Spinal cord (tissue), 10 donors: ENCODE results near the gene ALPL. TPM values are rescaled to one million over a fixed set of nuclear protein-coding genes. Genes with fewer than 3 reads are reported as not detected.
A peak's percentile ranks its signal among the peaks of the same experiment; 100 is the strongest.

Experiments used
- DNase-seq, 6 donors: peaks; one replicate each; pipeline versions ENCODE4 v3.0.0 to v3.0.0-alpha.2; 2013 to 2015; ENCODE audit warnings: low spot score in 6 of 6, low read depth in 4 of 6
- H3K27ac ChIP-seq: one replicate; pipeline ENCODE4 v1.5.1; 2013; ENCODE audit warnings: low read depth, low read length, control low read depth
- H3K27me3 ChIP-seq: one replicate; pipeline ENCODE4 v1.6.1; 2013; ENCODE audit warnings: low read length; ENCODE audit not compliant: control insufficient read depth, insufficient read depth
- H3K36me3 ChIP-seq: one replicate; pipeline ENCODE4 v1.6.1; 2013; ENCODE audit warnings: low read length; ENCODE audit not compliant: control insufficient read depth, insufficient read depth
- H3K4me1 ChIP-seq: one replicate; pipeline ENCODE4 v1.6.1; 2013; ENCODE audit warnings: low read length; ENCODE audit not compliant: control insufficient read depth, insufficient read depth
- H3K4me3 ChIP-seq: one replicate; pipeline ENCODE4 v1.5.1; 2013; ENCODE audit warnings: low read depth, low read length, control low read depth
- H3K9me3 ChIP-seq: one replicate; pipeline ENCODE4 v1.6.1; 2013; ENCODE audit warnings: low read length; ENCODE audit not compliant: control insufficient read depth, insufficient read depth
- WGBS: methylation state at CpG from one replicate; pipeline ENCODE4 v1.1.5; 2013; ENCODE audit warnings: missing lambda C conversion rate; ENCODE audit not compliant: insufficient coverage; 5-methylcytosine and 5-hydroxymethylcytosine counted together
- polyA plus RNA-seq, 2 donors: library from polyadenylated mRNA; unstranded; fragments of 120-200 nt; gene quantifications; one replicate each; pipeline ENCODE4 v1.2.1, GENCODE V29; 2013; ENCODE audit not compliant: insufficient read length in 2 of 2
- total RNA-seq, 2 donors: library from RNA; depleted of rRNA in 1 of 2; stranded (reverse); fragments of 120-200 nt in 1 of 2; fragments of >200 nt in 1 of 2; gene quantifications; one replicate each; pipeline versions ENCODE4 v1.2.3 to v1.2.4, GENCODE V29; 2013 to 2014
- donor health status: healthy.

The ALPL gene
- total and polyA plus RNA-seq, 4 donors = 10.5 to 35.7 (median 31.8) TPM

DNA sequence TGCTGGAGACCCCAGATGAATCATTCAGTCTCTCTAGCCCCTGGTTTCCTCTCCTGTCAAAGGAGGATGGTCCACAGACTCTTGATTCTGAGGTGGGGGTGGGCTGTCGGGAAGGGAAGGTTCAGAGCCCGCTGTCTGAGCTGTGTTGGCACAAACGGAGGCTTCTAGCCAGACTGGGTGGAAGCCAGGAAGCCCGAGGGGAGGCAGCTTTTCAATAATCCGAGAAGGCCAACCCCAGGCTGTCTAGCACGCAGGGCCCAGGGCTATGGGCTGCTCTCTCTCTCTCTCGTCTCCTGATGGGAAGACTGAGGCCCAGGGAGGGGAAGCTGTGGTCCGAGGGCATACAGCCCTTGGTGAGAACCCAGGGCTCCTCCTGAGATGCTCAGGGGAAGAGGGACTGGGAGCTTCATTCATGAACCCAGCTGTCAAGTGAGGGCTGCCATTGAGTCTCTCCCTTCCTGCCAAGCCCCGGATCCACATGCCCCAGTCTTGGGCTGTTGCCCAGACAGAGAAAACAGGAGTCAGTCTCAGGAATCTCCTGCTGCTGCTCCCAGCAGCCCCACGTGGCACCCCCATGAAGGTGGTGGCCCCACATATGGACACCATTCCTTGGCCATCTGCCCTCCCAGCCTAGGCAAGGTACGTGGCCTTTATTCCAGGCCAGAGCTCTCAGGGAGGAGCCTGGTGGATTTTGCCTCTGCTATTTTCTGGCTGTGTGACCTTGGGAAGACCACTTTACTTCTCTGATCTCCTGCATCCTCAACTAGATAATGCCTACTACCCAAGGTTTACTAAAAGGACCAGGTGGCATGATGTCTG is 115.6 kb downstream of the ALPL start:
- Histone ChIP-seq H3K9me3 (no peaks in the 10 kb centered on the region), H3K27ac (peak overlapping the region; percentile 74), H3K4me3 (no peak overlapping the region), H3K36me3 (peaks cover 68% of the 10 kb centered on the region), H3K4me1 (peaks cover 56% of the 10 kb centered on the region), H3K27me3 (no peaks in the 10 kb centered on the region)
- 34% methylated on average over 11 of the region's 11 CpGs for WGBS
- peak in 4 of 6 donors; percentile 49 to 94 (median 78) for DNase-seq

GRCh38 chr1:21625390-21626190 is 116.4 kb downstream of the ALPL start:
- peaks cover 65% of the 10 kb centered on the region for H3K36me3 ChIP-seq
- WGBS = 56% methylated on average over 10 of the region's 13 CpGs
- H3K4me3 ChIP-seq = no peak overlapping the region
- no peaks in the 10 kb centered on the region for H3K9me3 ChIP-seq
- peaks cover 48% of the 10 kb centered on the region for H3K4me1 ChIP-seq
- peak overlapping the region; percentile 74 for H3K27ac ChIP-seq
- H3K27me3 ChIP-seq = no peaks in the 10 kb centered on the region
- no peak for DNase-seq

DNA sequence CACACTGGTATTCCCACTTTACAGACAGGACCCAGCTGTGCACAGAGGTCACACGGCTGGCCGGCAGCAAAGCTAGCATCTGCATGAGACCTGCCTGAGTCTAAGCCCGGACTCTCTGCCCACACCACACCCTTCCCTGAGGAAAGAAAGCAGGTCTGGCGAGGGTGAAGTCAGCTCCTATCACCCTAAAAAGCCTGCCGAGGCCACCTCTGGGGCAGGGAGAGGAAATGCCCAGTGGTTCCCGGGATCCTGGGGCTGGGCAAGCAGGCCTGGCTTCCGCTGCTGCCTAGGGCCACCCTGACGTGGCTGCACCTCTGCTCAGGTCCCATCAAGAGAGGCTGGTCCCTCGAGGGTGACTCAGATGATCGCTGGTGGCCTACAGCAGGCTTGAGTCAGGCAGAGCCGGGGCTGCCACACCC is 117.7 kb downstream of the ALPL start:
- DNase-seq = no peak
- Histone ChIP-seq H3K9me3 (no peaks in the 10 kb centered on the region), H3K4me3 (no peak overlapping the region), H3K27ac (no peak overlapping the region), H3K4me1 (peaks cover 43% of the 10 kb centered on the region), H3K36me3 (peaks cover 71% of the 10 kb centered on the region), H3K27me3 (no peaks in the 10 kb centered on the region)
- 90% methylated on average over 11 of the region's 11 CpGs for WGBS

Other genes starting within 250 kb of the ALPL start
- gene ECE1, start 219.0 kb upstream of the ALPL start, total RNA-seq = 10 to 100 TPM; 21.2 to 33.9 TPM
- 10 to 100 TPM; 26.3 to 27.9 TPM for gene ECE1, start 219.0 kb upstream of the ALPL start, polyA plus RNA-seq
- gene NBPF3, start 69.3 kb upstream of the ALPL start, total RNA-seq = 10 to 100 TPM; 10.0 to 11.2 TPM
- gene NBPF3, start 69.3 kb upstream of the ALPL start, polyA plus RNA-seq = 10 to 100 TPM in 1 of 2 donors, 1 to 10 TPM in 1; 9.7 to 16.1 TPM
- gene RAP1GAP, start 159.9 kb downstream of the ALPL start, total RNA-seq = 10 to 100 TPM; 17.1 to 37.1 TPM
- 100 to 1,000 TPM in 1 of 2 donors, 10 to 100 TPM in 1; 96.3 to 103 TPM for gene RAP1GAP, start 159.9 kb downstream of the ALPL start, polyA plus RNA-seq